CD14-positive monocyte (primary cell): Measurements from ENCODE around the gene DEGS1. TPM values are rescaled to one million over a fixed set of nuclear protein-coding genes. Genes with fewer than 3 reads are reported as not detected.

ENCODE experiments used
- DNase-seq, 3 donors: peaks; one replicate each; pipeline ENCODE4 v3.0.0-alpha.2; 2011 to 2022
- H2AFZ ChIP-seq: 2 replicates; pipeline ENCODE4 v1.6.0; 2012; ENCODE audit warnings: mild to moderate bottlenecking, low read depth, low read length, inconsistent platforms; ENCODE audit not compliant: insufficient read depth, poor library complexity, severe bottlenecking
- H3K27ac ChIP-seq, 2 donors: 1 replicate in 1 of 2; 2 replicates in 1 of 2; pipeline ENCODE4 v1.5.1; 2012 to 2013; ENCODE audit warnings: low read length in 2 of 2, control low read depth in 1 of 2, inconsistent platforms in 1 of 2, low read depth in 1 of 2, mild to moderate bottlenecking in 1 of 2
- H3K27me3 ChIP-seq, 2 donors: one replicate each; pipeline versions ENCODE4 v1.6.0 to v1.6.1; 2011 to 2013; ENCODE audit warnings: low read length in 2 of 2; ENCODE audit not compliant: control insufficient read depth in 2 of 2, insufficient read depth in 2 of 2
- H3K36me3 ChIP-seq, 2 donors: replicated peaks in 1 of 2; 1 replicate in 1 of 2; 2 replicates in 1 of 2; pipeline versions ENCODE4 v1.5.1 to v1.6.1; 2012 to 2013; ENCODE audit warnings: low read length in 2 of 2, control low read depth in 1 of 2, inconsistent platforms in 1 of 2, mild to moderate bottlenecking in 1 of 2; ENCODE audit not compliant: insufficient read depth in 2 of 2, control insufficient read depth in 1 of 2
- H3K4me1 ChIP-seq, 2 donors: 1 replicate in 1 of 2; 2 replicates in 1 of 2; pipeline versions ENCODE4 v1.5.1 to v1.6.1; 2012 to 2013; ENCODE audit warnings: low read length in 2 of 2, control low read depth in 1 of 2, inconsistent platforms in 1 of 2, mild to moderate bottlenecking in 1 of 2, moderate library complexity in 1 of 2; ENCODE audit not compliant: insufficient read depth in 2 of 2, control insufficient read depth in 1 of 2
- H3K4me2 ChIP-seq: replicated peaks from 2 replicates; pipeline ENCODE3; 2012; ENCODE audit warnings: low read length, moderate library complexity, mild to moderate bottlenecking; ENCODE audit not compliant: poor library complexity, severe bottlenecking; ENCODE audit errors: extremely low read depth
- H3K4me3 ChIP-seq, 3 experiments: fragments of 200-600 bp in 1 of 3; sonication (generic) in 1 of 3; replicated peaks in 1 of 3; 1 replicate in 2 of 3; 2 replicates in 1 of 3; pipeline ENCODE4 v1.5.1; 2011 to 2013; ENCODE audit warnings: low read length in 3 of 3, mild to moderate bottlenecking in 3 of 3, control low read depth in 2 of 3, low read depth in 2 of 3, inconsistent platforms in 1 of 3, moderate library complexity in 1 of 3
- H3K79me2 ChIP-seq: 2 replicates; pipeline ENCODE4 v1.6.0; 2012; ENCODE audit warnings: mild to moderate bottlenecking, control low read depth, inconsistent platforms, low read length, moderate library complexity; ENCODE audit not compliant: insufficient read depth
- H3K9ac ChIP-seq: 2 replicates; pipeline ENCODE4 v1.6.0; 2017; ENCODE audit warnings: low read length, mild to moderate bottlenecking; ENCODE audit not compliant: insufficient read depth, poor library complexity, severe bottlenecking
- H3K9me3 ChIP-seq, 2 donors: replicated peaks in 1 of 2; 1 replicate in 1 of 2; 2 replicates in 1 of 2; pipeline versions ENCODE4 v1.5.1 to v1.6.1; 2012 to 2013; ENCODE audit warnings: low read length in 2 of 2, control low read depth in 1 of 2; ENCODE audit not compliant: control insufficient read depth in 1 of 2, insufficient read depth in 1 of 2
- H4K20me1 ChIP-seq: 2 replicates; pipeline ENCODE4 v1.6.0; 2012; ENCODE audit warnings: mild to moderate bottlenecking, low read length, control low read depth, moderate library complexity; ENCODE audit not compliant: insufficient read depth
- H3K27ac Mint-ChIP-seq, 7 donors: one replicate each; pipeline ENCODE4 v1.8.0; 2020; ENCODE audit warnings: mild to moderate bottlenecking in 7 of 7, mixed read lengths in 7 of 7, moderate library complexity in 6 of 7, inconsistent platforms in 2 of 7
- H3K27me3 Mint-ChIP-seq, 3 donors: one replicate each; pipeline ENCODE4 v1.8.0; 2021 to 2022; ENCODE audit warnings: low read depth in 3 of 3, mild to moderate bottlenecking in 3 of 3, mixed read lengths in 3 of 3, moderate library complexity in 3 of 3, inconsistent platforms in 1 of 3
- H3K36me3 Mint-ChIP-seq, 2 donors: one replicate each; pipeline ENCODE4 v1.8.0; 2020; ENCODE audit warnings: mixed read lengths in 2 of 2, inconsistent platforms in 1 of 2, mild to moderate bottlenecking in 1 of 2
- H3K4me1 Mint-ChIP-seq: one replicate; pipeline ENCODE4 v1.8.0; 2020; ENCODE audit warnings: mild to moderate bottlenecking, mixed read lengths
- H3K4me3 Mint-ChIP-seq, 2 donors: one replicate each; pipeline ENCODE4 v1.8.0; 2020; ENCODE audit warnings: mild to moderate bottlenecking in 2 of 2, mixed read lengths in 2 of 2, moderate library complexity in 1 of 2
- H3K9me3 Mint-ChIP-seq, 7 donors: one replicate each; pipeline ENCODE4 v1.8.0; 2020 to 2022; ENCODE audit warnings: mixed read lengths in 7 of 7, mild to moderate bottlenecking in 6 of 7, moderate library complexity in 6 of 7, inconsistent platforms in 2 of 7
- CTCF ChIP-seq: fragments of 200-600 bp; IDR thresholded peaks from one replicate; pipeline ENCODE4 v1.8.0; 2022; ENCODE audit warnings: antibody characterized with exemption, mild to moderate bottlenecking
- WGBS: methylation state at CpG from one replicate; pipeline ENCODE4 v1.1.5; 2013; ENCODE audit warnings: missing lambda C conversion rate; ENCODE audit not compliant: insufficient coverage; 5-methylcytosine and 5-hydroxymethylcytosine counted together
- intact Hi-C, 2 donors: fragments of 100-400 bp; cut with micrococcal nuclease; formaldehyde crosslinking; loops; one replicate each; pipeline versions ENCODE4 v1.15.0 to v1.15.1; 2023
- polyA plus RNA-seq, 3 donors: library from polyadenylated mRNA; depleted of rRNA in 1 of 3; unstranded in 2 of 3; stranded (reverse) in 1 of 3; fragments of 300-500 nt in 2 of 3; fragments of >200 nt in 1 of 3; fragmentation: Illumina TruSeq in 2 of 3; gene quantifications; 1 replicate in 2 of 3; 2 replicates in 1 of 3; pipeline ENCODE4 v1.2.3, GENCODE V29; 2012 to 2021

Gene DEGS1
- polyA plus RNA-seq, 3 donors = 35.0 to 137 (median 118) TPM

GRCh38 chr1:224162768-224163167 lies 20.3 kb upstream of the DEGS1 start:
- Histone ChIP-seq H3K9ac (no peak overlapping the region), H3K4me1 (peaks cover 4 to 12% of the 10 kb centered on the region in 2 donors), H2AFZ (no peak overlapping the region), H4K20me1 (no peaks in the 10 kb centered on the region), H3K79me2 (no peaks in the 10 kb centered on the region), H3K27ac (no peak overlapping the region), H3K36me3 (peaks cover 26 to 45% of the 10 kb centered on the region in 2 donors), H3K9me3 (no peaks in the 10 kb centered on the region), H3K4me3 (no peak overlapping the region), H3K4me2 (no peak overlapping the region), H3K27me3 (no peaks in the 10 kb centered on the region)
- Mint-ChIP-seq H3K27ac (peak overlapping the region in 1 of 7 donors; percentile 24), H3K4me1 (peaks cover 13% of the 10 kb centered on the region), H3K9me3 (no peaks in the 10 kb centered on the region), H3K36me3 (peaks cover 22 to 24% of the 10 kb centered on the region in 2 donors), H3K27me3 (peaks cover 0 to 1% (median 0%) of the 10 kb centered on the region in 3 donors), H3K4me3 (no peak overlapping the region)
- 93% methylated on average over 3 of the region's 8 CpGs for WGBS
- intact Hi-C loops = no loop called here
- no peak for DNase-seq
- no peak for TF ChIP-seq CTCF

GRCh38 chr1:224163311-224163710 lies 19.7 kb upstream of the DEGS1 start:
- no peak overlapping the region for H3K27ac Mint-ChIP-seq
- H3K4me2 ChIP-seq = no peak overlapping the region
- no peak overlapping the region for H3K4me3 Mint-ChIP-seq
- H4K20me1 ChIP-seq = no peaks in the 10 kb centered on the region
- H3K27me3 ChIP-seq = no peaks in the 10 kb centered on the region
- no peak overlapping the region for H3K27ac ChIP-seq
- no peaks in the 10 kb centered on the region for H3K9me3 ChIP-seq
- no peak for DNase-seq
- H3K27me3 Mint-ChIP-seq = peaks cover 0 to 1% (median 0%) of the 10 kb centered on the region in 3 donors
- H3K36me3 Mint-ChIP-seq = peaks cover 17 to 19% of the 10 kb centered on the region in 2 donors
- no peaks in the 10 kb centered on the region for H3K9me3 Mint-ChIP-seq
- H3K4me3 ChIP-seq = no peak overlapping the region
- intact Hi-C loops = no loop called here
- no peak for TF ChIP-seq CTCF
- no CpG with 5 or more reads among the region's 2 CpGs for WGBS
- peaks cover 13% of the 10 kb centered on the region for H3K4me1 Mint-ChIP-seq
- H3K9ac ChIP-seq = no peak overlapping the region
- H3K79me2 ChIP-seq = no peaks in the 10 kb centered on the region
- peaks cover 20 to 39% of the 10 kb centered on the region in 2 donors for H3K36me3 ChIP-seq
- no peak overlapping the region for H2AFZ ChIP-seq
- H3K4me1 ChIP-seq = peaks cover 6 to 15% of the 10 kb centered on the region in 2 donors
